ENCODE results near the gene CCM2. TPM values are rescaled to one million over a fixed set of nuclear protein-coding genes. Genes with fewer than 3 reads are reported as not detected.
"Not testable (repeated sequence)": the region's sequence is repeated elsewhere in the genome, so short reads cannot be mapped to it uniquely, and the experiment has no call there.

Gene CCM2
- total RNA-seq, 2 experiments from 2014 or later: 130 to 134 TPM

DNA sequence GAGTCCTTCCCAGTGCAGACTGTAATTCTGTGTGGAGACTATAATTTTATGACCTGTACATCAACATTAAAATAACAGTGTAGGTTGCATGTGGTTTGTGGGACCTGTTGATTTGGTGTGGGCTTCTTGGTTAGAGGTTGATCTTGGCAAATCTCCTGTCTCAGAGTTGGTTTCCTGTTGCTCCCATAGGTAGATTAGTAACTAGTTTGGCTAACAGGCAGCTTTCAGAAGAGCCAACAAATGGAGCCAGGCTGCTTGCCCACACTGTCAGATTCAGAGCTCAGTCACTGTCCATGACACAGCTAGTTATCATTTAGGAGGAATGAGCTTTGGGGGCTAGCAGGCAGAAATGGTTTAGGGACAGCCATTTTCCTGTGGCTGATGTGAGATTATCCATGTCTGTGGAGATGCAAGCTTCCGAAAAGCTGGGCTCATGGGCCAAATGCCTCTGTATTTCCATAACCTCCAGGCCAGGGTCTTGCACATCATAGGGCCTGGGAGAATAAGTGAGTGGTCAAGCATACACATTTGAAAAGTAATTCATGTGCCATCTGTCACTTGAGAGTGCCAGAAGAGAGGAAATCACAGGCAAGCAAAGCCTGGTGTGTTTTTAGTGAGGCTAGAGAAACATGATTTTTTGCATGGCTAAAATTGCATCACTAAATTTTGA is 33.4 kb downstream of the CCM2 start:
- H3K27ac Mint-ChIP-seq: peak overlapping the region; percentile 79
- ChIA-PET CTCF (interaction anchor here (1.4 to 1.9 kb wide), 2 partner anchors 56 to 60 kb away, joined by 4 to 5 read pairs; no protein-coding TSS in a partner anchor), POLR2A (interaction anchor here (0.8 to 7.0 kb wide), 8 partner anchors 12 to 103 kb away, joined by 3 to 141 read pairs (median 4); partner anchors contain the start of genes CCM2, MYO1G and TBRG4)
- H3K36me3 Mint-ChIP-seq (ENCODE audit: low read depth): peaks cover 73% of the 10 kb centered on the region
- no peaks in the 10 kb centered on the region for H3K27me3 Mint-ChIP-seq
- no peaks in the 10 kb centered on the region for H3K9me3 Mint-ChIP-seq
- H3K4me3 Mint-ChIP-seq: peak overlapping the region; percentile 55
- DNase-seq: peak; percentile 28
- H3K4me1 Mint-ChIP-seq: peaks cover 78% of the 10 kb centered on the region

DNA sequence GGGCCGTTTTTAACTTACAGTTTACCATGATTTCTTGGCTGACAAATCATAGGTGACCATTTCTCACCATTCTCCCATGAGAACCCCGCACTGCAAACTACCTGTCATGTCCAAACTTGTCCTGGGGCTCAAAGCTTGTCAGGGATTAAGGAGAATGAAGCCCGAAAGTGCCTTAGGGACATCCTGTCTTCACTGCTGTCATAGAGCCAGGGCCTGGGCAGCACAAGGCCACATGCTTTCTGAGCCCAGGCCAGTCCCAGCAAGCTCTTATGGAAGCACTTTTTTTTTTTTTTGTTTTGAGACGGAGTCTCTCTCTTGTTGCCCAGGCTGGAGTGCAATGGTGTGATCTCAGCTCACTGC is 33.9 kb downstream of the CCM2 start:
- Mint-ChIP-seq H3K27me3 (no peaks in the 10 kb centered on the region), H3K4me1 (peaks cover 83% of the 10 kb centered on the region), H3K4me3 (no peak overlapping the region), H3K27ac (peak overlapping the region; percentile 79), H3K36me3 (ENCODE audit: low read depth) (peaks cover 73% of the 10 kb centered on the region), H3K9me3 (no peaks in the 10 kb centered on the region)
- POLR2A ChIA-PET: interaction anchor here (0.9 to 7.0 kb wide), 7 partner anchors 33 to 102 kb away, joined by 3 to 141 read pairs (median 18); partner anchors contain the start of genes CCM2, MYO1G and TBRG4
- CTCF ChIA-PET: interaction anchor here (0.7 to 1.9 kb wide), 3 partner anchors 56 to 62 kb away, joined by 3 to 5 read pairs (median 4); no protein-coding TSS in a partner anchor
- no peak for DNase-seq

DNA sequence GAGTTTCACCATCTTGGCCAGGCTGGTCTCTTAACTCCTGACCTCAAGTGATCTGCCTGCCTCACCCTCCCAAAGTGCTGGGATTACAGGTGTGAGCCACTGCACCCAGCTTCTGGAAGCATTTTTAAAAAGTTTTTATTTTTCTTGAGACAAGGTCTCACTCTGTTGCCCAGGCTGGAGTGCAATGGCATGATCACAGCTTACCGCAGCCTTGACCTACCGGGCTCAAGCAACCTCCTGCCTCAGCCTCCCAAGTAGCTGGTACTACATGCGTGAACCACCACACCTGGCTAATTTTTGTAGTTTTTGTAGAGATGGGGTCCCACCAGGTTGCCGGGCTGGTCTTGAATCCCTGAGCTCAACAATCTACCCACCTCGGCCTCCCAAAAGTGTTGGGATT is 34.7 kb downstream of the CCM2 start:
- CTCF ChIA-PET: interaction anchor here (1.1 to 2.3 kb wide), 6 partner anchors 13 to 61 kb away, joined by 3 to 24 read pairs (median 6); no protein-coding TSS in a partner anchor
- peaks cover 76% of the 10 kb centered on the region for H3K4me1 Mint-ChIP-seq
- not testable (repeated sequence) for H3K4me3 Mint-ChIP-seq, H3K27me3 Mint-ChIP-seq, DNase-seq, H3K9me3 Mint-ChIP-seq, H3K27ac Mint-ChIP-seq
- POLR2A ChIA-PET: interaction anchor here (0.9 to 7.0 kb wide), 6 partner anchors 34 to 150 kb away, joined by 3 to 141 read pairs (median 12); partner anchors contain the start of genes CCM2, MYO1G and PURB
- H3K36me3 Mint-ChIP-seq (ENCODE audit: low read depth): peaks cover 72% of the 10 kb centered on the region

DNA sequence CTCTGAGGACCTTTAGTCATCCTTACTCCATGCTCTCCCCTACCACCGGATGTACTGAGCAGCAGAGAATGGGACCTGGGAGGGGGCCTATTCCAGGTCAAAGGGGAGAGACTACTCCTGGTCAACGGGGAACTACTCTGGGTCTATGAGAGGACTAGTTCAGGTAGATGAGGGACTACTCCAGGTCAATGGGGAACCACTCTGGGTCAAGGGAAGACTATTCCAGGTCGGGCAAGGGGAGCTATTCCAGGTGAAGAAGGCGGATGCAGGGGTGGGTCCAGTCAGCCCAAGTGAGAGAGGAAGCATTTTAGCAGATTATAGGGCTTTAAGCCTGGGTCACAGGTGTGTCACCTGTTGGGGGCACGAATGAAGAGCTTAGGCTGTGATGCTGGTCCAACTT is 35.4 kb downstream of the CCM2 start:
- no peaks in the 10 kb centered on the region for H3K27me3 Mint-ChIP-seq
- peak overlapping the region; percentile 12 for H3K4me3 Mint-ChIP-seq
- peaks cover 69% of the 10 kb centered on the region for H3K36me3 Mint-ChIP-seq (ENCODE audit: low read depth)
- peaks cover 70% of the 10 kb centered on the region for H3K4me1 Mint-ChIP-seq
- H3K27ac Mint-ChIP-seq: peak overlapping the region; percentile 62
- DNase-seq: no peak
- POLR2A ChIA-PET: interaction anchor here (0.9 to 7.0 kb wide), 14 partner anchors 7 to 150 kb away, joined by 3 to 141 read pairs (median 5); partner anchors contain the start of genes CCM2, MYO1G, PURB and TBRG4
- no peaks in the 10 kb centered on the region for H3K9me3 Mint-ChIP-seq
- CTCF ChIA-PET: interaction anchor here (1.1 to 2.3 kb wide), 7 partner anchors 14 to 101 kb away, joined by 3 to 24 read pairs (median 7); no protein-coding TSS in a partner anchor

DNA sequence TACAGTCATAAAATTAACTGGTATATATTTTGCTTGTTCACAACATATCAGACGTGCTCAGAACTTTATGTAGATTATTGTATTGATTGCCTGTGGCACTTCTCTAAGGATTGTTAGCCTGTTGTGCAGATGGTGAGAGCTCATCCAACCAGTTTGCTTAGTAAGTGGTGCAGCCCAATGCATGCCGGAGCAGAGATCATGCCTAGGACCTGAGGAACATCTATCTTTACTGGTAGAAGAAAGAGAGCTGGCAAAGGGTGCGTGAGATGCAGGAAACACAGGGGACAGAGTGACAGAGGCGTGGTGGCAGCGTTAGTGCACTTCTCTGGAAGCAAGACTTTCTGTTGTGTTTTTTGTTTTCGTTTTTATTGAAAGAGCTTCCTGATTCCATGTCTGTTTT is 35.9 kb downstream of the CCM2 start:
- H3K27me3 Mint-ChIP-seq: no peaks in the 10 kb centered on the region
- POLR2A ChIA-PET: interaction anchor here (0.7 to 7.0 kb wide), 17 partner anchors 8 to 155 kb away, joined by 3 to 141 read pairs (median 5); partner anchors contain the start of genes CCM2, MYO1G, PURB and TBRG4
- H3K27ac Mint-ChIP-seq: peak overlapping the region; percentile 82
- H3K9me3 Mint-ChIP-seq: no peaks in the 10 kb centered on the region
- peaks cover 74% of the 10 kb centered on the region for H3K36me3 Mint-ChIP-seq (ENCODE audit: low read depth)
- H3K4me1 Mint-ChIP-seq: peaks cover 70% of the 10 kb centered on the region
- CTCF ChIA-PET: interaction anchor here (0.9 to 2.3 kb wide), 8 partner anchors 8 to 100 kb away, joined by 3 to 24 read pairs (median 6); no protein-coding TSS in a partner anchor
- DNase-seq: peak; percentile 38
- H3K4me3 Mint-ChIP-seq: peak overlapping the region; percentile 57

DNA sequence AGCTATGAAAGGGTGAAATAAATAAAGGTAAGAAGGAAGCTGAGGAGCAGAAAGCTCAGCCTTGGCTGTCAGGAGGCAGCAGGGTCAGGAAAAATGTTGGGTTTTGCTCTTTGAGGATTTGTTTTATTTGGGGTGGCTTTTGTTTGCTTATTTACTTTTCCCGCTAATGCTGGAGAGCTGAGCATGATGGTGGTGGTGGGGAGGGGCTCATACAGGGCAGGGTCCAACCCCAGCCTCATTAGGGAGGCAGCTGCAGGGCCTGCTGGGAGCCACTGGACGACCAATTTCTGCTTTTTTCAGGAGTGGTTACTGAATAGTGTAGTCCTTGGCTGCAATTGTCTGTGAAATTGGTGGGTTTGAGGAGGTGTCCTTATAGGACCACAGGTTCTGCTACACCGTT is 36.3 kb downstream of the CCM2 start:
- CTCF ChIA-PET: interaction anchor here (0.9 to 2.3 kb wide), 6 partner anchors 9 to 100 kb away, joined by 3 to 24 read pairs (median 8); no protein-coding TSS in a partner anchor
- POLR2A ChIA-PET: interaction anchor here (0.7 to 7.0 kb wide), 17 partner anchors 8 to 155 kb away, joined by 3 to 141 read pairs (median 5); partner anchors contain the start of genes CCM2, MYO1G, PURB and TBRG4
- DNase-seq: no peak
- Mint-ChIP-seq H3K4me3 (peak overlapping the region; percentile 57), H3K4me1 (peaks cover 70% of the 10 kb centered on the region), H3K9me3 (no peaks in the 10 kb centered on the region), H3K27ac (peak overlapping the region; percentile 82), H3K36me3 (ENCODE audit: low read depth) (peaks cover 78% of the 10 kb centered on the region), H3K27me3 (no peaks in the 10 kb centered on the region)

DNA sequence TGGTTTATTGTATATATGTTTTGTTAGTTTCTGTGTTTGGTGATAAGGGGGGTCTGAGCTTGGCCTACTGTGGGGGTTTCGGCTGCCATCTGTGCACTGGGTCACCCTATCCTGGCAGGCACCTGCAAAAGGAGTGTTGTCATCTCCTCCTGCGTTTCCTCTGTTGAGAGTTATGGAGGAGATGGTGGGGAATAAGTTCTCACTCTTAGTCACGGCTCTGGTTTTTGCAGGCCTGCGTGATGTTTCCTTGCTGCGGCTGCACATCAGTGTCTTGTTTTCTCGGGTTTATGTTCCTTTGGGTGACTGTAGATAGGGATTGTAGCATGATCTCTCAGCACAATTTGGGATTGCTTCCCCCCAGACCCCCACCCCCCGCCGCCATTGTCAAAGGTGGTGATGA is 36.8 kb downstream of the CCM2 start:
- no peaks in the 10 kb centered on the region for H3K27me3 Mint-ChIP-seq
- H3K27ac Mint-ChIP-seq: peak overlapping the region; percentile 82
- no peaks in the 10 kb centered on the region for H3K9me3 Mint-ChIP-seq
- DNase-seq: peak; percentile 33
- ChIA-PET POLR2A (interaction anchor here (1.2 to 7.0 kb wide), 10 partner anchors 9 to 151 kb away, joined by 3 to 141 read pairs (median 8); partner anchors contain the start of genes CCM2, MYO1G, PURB and TBRG4), CTCF (interaction anchor here (1.1 to 2.3 kb wide), 2 partner anchors 9 to 63 kb away, joined by 6 to 24 read pairs; no protein-coding TSS in a partner anchor)
- peak overlapping the region; percentile 57 for H3K4me3 Mint-ChIP-seq
- H3K4me1 Mint-ChIP-seq: peaks cover 66% of the 10 kb centered on the region
- H3K36me3 Mint-ChIP-seq (ENCODE audit: low read depth): peaks cover 80% of the 10 kb centered on the region

DNA sequence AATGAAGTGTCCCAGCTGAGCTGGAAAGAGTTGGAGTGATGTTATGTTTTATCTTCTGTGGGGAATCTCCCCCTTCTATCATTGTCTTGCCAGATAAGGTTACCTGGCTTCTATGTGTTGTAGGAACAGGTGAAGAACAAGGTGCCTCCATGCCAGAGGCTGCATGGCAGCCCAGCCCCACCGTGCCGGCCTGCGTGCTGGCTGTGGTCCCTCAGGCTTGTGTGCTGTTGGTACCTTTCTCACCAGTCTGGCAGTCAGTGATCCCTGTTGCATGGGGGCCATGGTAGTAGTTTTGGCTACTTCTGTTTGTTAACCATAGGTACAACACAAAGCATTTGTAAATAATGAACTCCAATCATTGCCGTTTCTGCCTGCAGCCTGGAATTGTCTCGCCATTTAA is 37.9 kb downstream of the CCM2 start:
- Mint-ChIP-seq H3K27ac (peak overlapping the region; percentile 9), H3K4me1 (peaks cover 61% of the 10 kb centered on the region), H3K27me3 (no peaks in the 10 kb centered on the region), H3K4me3 (no peak overlapping the region), H3K9me3 (no peaks in the 10 kb centered on the region), H3K36me3 (ENCODE audit: low read depth) (peaks cover 80% of the 10 kb centered on the region)
- POLR2A ChIA-PET: interaction anchor here (4.1 to 7.0 kb wide), 3 partner anchors 10 to 61 kb away, joined by 31 to 141 read pairs (median 40); partner anchors contain the start of genes CCM2 and MYO1G
- CTCF ChIA-PET: no interaction called here
- no peak for DNase-seq

DNA sequence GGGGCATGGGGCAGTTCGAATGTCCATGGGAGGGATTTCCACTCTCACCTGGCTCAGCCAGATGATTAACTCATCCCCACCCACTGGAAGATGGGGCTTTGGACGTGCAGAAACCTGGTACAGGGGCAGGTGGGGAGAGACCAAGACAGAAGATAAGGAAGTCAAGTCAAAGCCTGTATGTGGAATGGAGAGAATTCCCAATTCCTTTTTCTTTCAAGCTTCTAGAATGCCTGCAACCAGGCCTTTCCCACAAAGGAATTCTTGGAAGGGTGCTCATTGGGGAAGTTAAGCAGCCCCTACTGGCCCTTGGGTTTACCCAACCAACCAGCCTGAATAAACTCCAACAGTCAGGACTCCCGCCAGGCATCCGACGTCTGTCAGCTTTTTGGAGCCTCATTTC is 39.1 kb downstream of the CCM2 start:
- POLR2A ChIA-PET: interaction anchor here (1.3 to 4.8 kb wide), 3 partner anchors 11 to 72 kb away, joined by 5 to 40 read pairs (median 7); partner anchors contain the start of gene TBRG4
- CTCF ChIA-PET: no interaction called here
- Mint-ChIP-seq H3K36me3 (ENCODE audit: low read depth) (peaks cover 81% of the 10 kb centered on the region), H3K27me3 (no peaks in the 10 kb centered on the region), H3K27ac (no peak overlapping the region), H3K4me1 (peaks cover 54% of the 10 kb centered on the region), H3K4me3 (no peak overlapping the region), H3K9me3 (no peaks in the 10 kb centered on the region)
- DNase-seq: no peak

DNA sequence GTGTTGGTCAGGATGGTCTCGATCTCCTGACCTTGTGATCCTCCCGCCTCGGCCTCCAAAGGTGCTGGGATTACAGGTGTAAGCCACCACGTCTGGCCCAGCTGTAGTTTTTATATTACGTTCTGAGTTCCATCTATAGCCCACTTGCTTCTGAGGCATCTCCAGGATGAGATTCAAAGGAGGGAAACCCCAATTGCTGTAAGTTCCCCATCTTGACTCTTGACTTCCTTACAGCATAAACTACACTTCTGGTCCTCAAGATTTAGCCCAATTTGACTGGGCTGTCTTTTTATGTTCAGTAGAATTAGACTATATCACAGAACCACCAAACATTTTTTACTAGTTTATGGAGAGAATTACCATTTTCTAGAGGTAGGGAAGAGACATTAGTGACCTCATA is 44.3 kb downstream of the CCM2 start:
- no peak for DNase-seq
- Mint-ChIP-seq H3K9me3 (no peaks in the 10 kb centered on the region), H3K27ac (no peak overlapping the region), H3K27me3 (no peaks in the 10 kb centered on the region), H3K4me3 (no peak overlapping the region), H3K4me1 (peaks cover 20% of the 10 kb centered on the region), H3K36me3 (ENCODE audit: low read depth) (peaks cover 80% of the 10 kb centered on the region)
- ChIA-PET CTCF (no interaction called here), POLR2A (no interaction called here)

DNA sequence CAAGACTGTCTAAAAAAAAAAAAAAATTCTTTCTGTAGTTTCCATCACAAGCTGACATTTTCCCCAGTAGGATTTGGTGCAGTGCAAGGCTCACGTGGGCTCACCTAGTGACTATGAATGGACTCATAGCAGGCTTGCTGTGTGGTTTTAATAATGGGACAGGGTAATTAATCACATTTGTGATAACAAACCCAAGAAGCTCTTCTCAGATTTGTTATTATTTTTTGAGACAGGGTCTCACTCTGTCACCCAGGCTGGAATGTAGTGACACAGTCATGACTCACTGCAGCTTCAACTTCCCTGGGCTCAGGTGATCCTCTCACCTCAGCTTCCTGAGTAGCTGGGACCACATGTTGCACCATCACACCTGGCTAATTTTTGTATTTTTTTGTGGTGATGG is 48.7 kb downstream of the CCM2 start:
- ChIA-PET CTCF (interaction anchor here (0.7 to 2.2 kb wide), 2 partner anchors 23 to 75 kb away, joined by 3 to 5 read pairs; no protein-coding TSS in a partner anchor), POLR2A (interaction anchor here (0.6 to 1.3 kb wide), 6 partner anchors 9 to 76 kb away, joined by 3 to 4 read pairs (median 3); no protein-coding TSS in a partner anchor)
- Mint-ChIP-seq H3K36me3 (ENCODE audit: low read depth) (peaks cover 79% of the 10 kb centered on the region), H3K4me3 (no peak overlapping the region), H3K4me1 (peaks cover 15% of the 10 kb centered on the region), H3K27me3 (no peaks in the 10 kb centered on the region), H3K27ac (no peak overlapping the region), H3K9me3 (no peaks in the 10 kb centered on the region)
- DNase-seq: no peak

DNA sequence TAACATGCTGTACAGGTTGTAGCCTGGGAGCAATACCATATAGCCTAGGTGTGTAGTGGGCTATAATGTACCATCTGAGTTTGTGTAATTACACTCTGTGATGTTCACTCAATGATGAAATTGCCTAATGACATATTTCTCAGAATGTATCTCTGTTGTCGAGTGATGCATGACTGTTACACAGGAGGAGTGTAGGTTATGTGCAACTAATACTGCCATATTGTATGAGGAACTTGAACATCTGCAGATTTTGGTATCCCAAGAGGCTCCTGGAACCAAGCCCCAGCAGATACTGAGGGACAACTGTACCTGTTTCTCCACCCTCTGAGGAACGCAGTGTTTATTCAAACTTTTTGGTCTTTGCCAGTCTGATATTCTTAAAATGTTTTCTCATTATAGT is 50.2 kb downstream of the CCM2 start:
- H3K27ac Mint-ChIP-seq: no peak overlapping the region
- H3K4me3 Mint-ChIP-seq: no peak overlapping the region
- DNase-seq: no peak
- ChIA-PET CTCF (no interaction called here), POLR2A (interaction anchor here (1.3 kb wide), 1 partner anchor 10 kb away, joined by 3 read pairs; no protein-coding TSS in a partner anchor)
- H3K27me3 Mint-ChIP-seq: no peaks in the 10 kb centered on the region
- H3K36me3 Mint-ChIP-seq (ENCODE audit: low read depth): peaks cover 79% of the 10 kb centered on the region
- H3K9me3 Mint-ChIP-seq: no peaks in the 10 kb centered on the region
- H3K4me1 Mint-ChIP-seq: peaks cover 16% of the 10 kb centered on the region

Data from activated CD4-positive, alpha-beta memory T cell treated with anti-CD3 and anti-CD28 coated beads, Interleukin-2, amount 10 ng/mL, durations not matched to agents 7 days and 5 days (primary cell).